ENCODE measurements around the gene PLCG1.
A peak's percentile ranks its signal among the peaks of the same experiment; 100 is the strongest.

- no peak for TF ChIP-seq CTCF (IDR thresholded peaks at IDR 0.05; ENCODE audit: poor library complexity, severe bottlenecking)
- no peak for TF ChIP-seq EP300 (conservative IDR thresholded peaks at IDR 0.05; ENCODE audit: poor library complexity, severe bottlenecking)
- TF ChIP-seq MXI1 (conservative IDR thresholded peaks at IDR 0.05; ENCODE audit: poor library complexity, severe bottlenecking) = no peak
- TF ChIP-seq POLR2AphosphoS5 (IDR thresholded peaks at IDR 0.05) = peak; percentile 6
- no peak for TF ChIP-seq RAD21 (conservative IDR thresholded peaks at IDR 0.05)
- no peak for TF ChIP-seq TAF1 (IDR thresholded peaks at IDR 0.05; ENCODE audit: low read depth)
- no peak for TF ChIP-seq EZH2 (IDR thresholded peaks at IDR 0.05; ENCODE audit: borderline replicate concordance, insufficient read depth, low read length, poor library complexity, severe bottlenecking)
Observed at GRCh38 chr20:41166201-41167117, 29.1 kb downstream of the PLCG1 start.

Measured in neural cell (in vitro differentiated cells).